ENCODE data around the gene HACD1.

- TF ChIP-seq CHD2 (IDR thresholded peaks at IDR 0.05; ENCODE audit: borderline replicate concordance, low read depth, low read length) (no peak), FOS (IDR thresholded peaks at IDR 0.05; ENCODE audit: borderline replicate concordance, extremely low read depth, insufficient read length) (no peak), TCF12 (IDR thresholded peaks at IDR 0.05; ENCODE audit: low read depth, low read length) (no peak), POLR2A (IDR thresholded peaks at IDR 0.05; ENCODE audit: low read depth, low read length) (no peak), ASH2L (IDR thresholded peaks at IDR 0.05; ENCODE audit: borderline replicate concordance, low read depth) (no peak), CTCF (IDR thresholded peaks at IDR 0.05 in 2 of 3, conservative IDR thresholded peaks at IDR 0.05 in 1 of 3; ENCODE audit: control insufficient read depth in 2 of 3, extremely low read depth in 1 of 3, insufficient read depth in 1 of 3, low read depth in 3 of 3, low read length in 3 of 3) (no peak), FOXM1 (IDR thresholded peaks at IDR 0.05; ENCODE audit: low read depth, low read length) (no peak), USF1 (IDR thresholded peaks at IDR 0.05; ENCODE audit: borderline replicate concordance, extremely low read length, insufficient read depth, low read depth, low read length) (no peak), HDAC6 (IDR thresholded peaks at IDR 0.05; ENCODE audit: unreplicated experiment) (no peak), SIX5 (IDR thresholded peaks at IDR 0.05; ENCODE audit: low read depth, low read length, severe bottlenecking) (no peak), NR2C2 (IDR thresholded peaks at IDR 0.05; ENCODE audit: borderline replicate concordance, control insufficient read depth, insufficient read length, low read depth) (no peak), KDM1A (IDR thresholded peaks at IDR 0.05; ENCODE audit: borderline replicate concordance) (no peak), BACH1 (IDR thresholded peaks at IDR 0.05; ENCODE audit: borderline replicate concordance) (no peak)
- TF ChIP-seq, protein P1, sequence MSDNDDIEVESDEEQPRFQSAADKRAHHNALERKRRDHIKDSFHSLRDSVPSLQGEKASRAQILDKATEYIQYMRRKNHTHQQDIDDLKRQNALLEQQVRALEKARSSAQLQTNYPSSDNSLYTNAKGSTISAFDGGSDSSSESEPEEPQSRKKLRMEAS (IDR thresholded peaks at IDR 0.05; ENCODE audit: low read depth, low read length) = no peak
Observed at GRCh38 chr10:17548770-17549169, 68.4 kb downstream of the HACD1 start.

Data from GM12878 (cell line).